8988T (cell line): ENCODE data around the gene RCAN1.

ENCODE experiments used
- DNase-seq: peaks from one replicate; pipeline ENCODE4 v3.0.0; 2011

Gene RCAN1

GRCh38 chr21:34598931-34599400, 15.9 kb downstream of the RCAN1 start:
- no peak for DNase-seq

GRCh38 chr21:34597406-34597805, 17.5 kb downstream of the RCAN1 start:
- DNase-seq = no peak

- no peak for DNase-seq
These were observed 18.2 kb downstream of the RCAN1 start for GRCh38 chr21:34596561-34597271.

GRCh38 chr21:34595457-34595856, 19.5 kb downstream of the RCAN1 start:
- no peak for DNase-seq

GRCh38 chr21:34594566-34595234, 20.2 kb downstream of the RCAN1 start:
- no peak for DNase-seq

- DNase-seq = no peak
These were observed 20.9 kb downstream of the RCAN1 start for GRCh38 chr21:34593954-34594531.

GRCh38 chr21:34593423-34593822, 21.5 kb downstream of the RCAN1 start:
- no peak for DNase-seq

GRCh38 chr21:34592120-34592955, 22.6 kb downstream of the RCAN1 start:
- no peak for DNase-seq

- no peak for DNase-seq
These were observed 24.4 kb downstream of the RCAN1 start for GRCh38 chr21:34590520-34590919.

- DNase-seq = no peak
These were observed 25.2 kb downstream of the RCAN1 start for GRCh38 chr21:34589511-34590282.

- no peak for DNase-seq
These were observed 30.9 kb downstream of the RCAN1 start for GRCh38 chr21:34583926-34584563.

- peak; percentile 27 for DNase-seq
These were observed 32.3 kb downstream of the RCAN1 start for GRCh38 chr21:34582506-34583150.

GRCh38 chr21:34580181-34580700, 34.7 kb downstream of the RCAN1 start:
- DNase-seq = no peak

- no peak for DNase-seq
These were observed 35.5 kb downstream of the RCAN1 start for GRCh38 chr21:34579411-34579810.

GRCh38 chr21:34576041-34576511, 38.8 kb downstream of the RCAN1 start:
- no peak for DNase-seq

GRCh38 chr21:34574601-34575529, 40.0 kb downstream of the RCAN1 start:
- no peak for DNase-seq

GRCh38 chr21:34571994-34572393, 42.9 kb downstream of the RCAN1 start:
- no peak for DNase-seq

GRCh38 chr21:34570313-34570712, 44.6 kb downstream of the RCAN1 start:
- no peak for DNase-seq

- DNase-seq = no peak
These were observed 45.4 kb downstream of the RCAN1 start for GRCh38 chr21:34569381-34569979.
